Caco-2 (cell line): ENCODE results near the gene SIRPG. TPM values are rescaled to one million over a fixed set of nuclear protein-coding genes. Genes with fewer than 3 reads are reported as not detected.

Experiments
- BruUV-seq: library from RNA; stranded (reverse); fragments of 400-500 nt; replicated peaks from 2 replicates; lab custom pipeline; 2021; lab: Mats Ljungman, UMichigan
- CTCF ChIA-PET: fragments of 300-600 bp; sonication (Branson Sonifier 250); formaldehyde crosslinking; loops from one replicate; lab custom pipeline; 2022; ENCODE audit warnings: antibody characterized with exemption; lab: Charles Lee
- POLR2A ChIA-PET: fragments of 300-600 bp; sonication (Branson Sonifier 250); formaldehyde crosslinking; loops from one replicate; lab custom pipeline; 2022; ENCODE audit warnings: antibody characterized with exemption; lab: Charles Lee
- DNase-seq, 2 experiments: peaks; one replicate each; pipeline versions ENCODE4 v3.0.0 to v3.0.0-alpha.2; 2020 to 2022
- H3K27me3 ChIP-seq: replicated peaks from 2 replicates; pipeline ENCODE4 v1.6.0; 2011; ENCODE audit warnings: low read length; ENCODE audit not compliant: control insufficient read depth, insufficient read depth
- H3K36me3 ChIP-seq: 2 replicates; pipeline ENCODE4 v1.5.1; 2011; ENCODE audit warnings: low read length; ENCODE audit not compliant: control insufficient read depth, insufficient read depth
- H3K4me1 ChIP-seq: fragments of 250-450 bp; sonication (Bioruptor Pico); 2 replicates; pipeline ENCODE4 v1.5.1; 2020; ENCODE audit warnings: mild to moderate bottlenecking
- H3K4me3 ChIP-seq: 2 replicates; pipeline ENCODE4 v1.5.1; 2011; ENCODE audit warnings: low read depth, mild to moderate bottlenecking, control low read depth, low read length
- H3K9me3 ChIP-seq: fragments of 250-450 bp; sonication (Bioruptor Pico); 2 replicates; pipeline ENCODE4 v1.5.1; 2020; ENCODE audit warnings: mild to moderate bottlenecking, moderate library complexity
- H3K27ac Mint-ChIP-seq: one replicate; pipeline ENCODE4 v1.8.0; 2022; ENCODE audit warnings: mixed read lengths; ENCODE audit not compliant: unreplicated experiment
- H3K27me3 Mint-ChIP-seq: one replicate; pipeline ENCODE4 v1.8.0; 2022; ENCODE audit warnings: mixed read lengths; ENCODE audit not compliant: insufficient read depth, unreplicated experiment
- H3K36me3 Mint-ChIP-seq: one replicate; pipeline ENCODE4 v1.8.0; 2022; ENCODE audit warnings: mild to moderate bottlenecking, mixed read lengths; ENCODE audit not compliant: insufficient read depth, unreplicated experiment
- H3K4me1 Mint-ChIP-seq: one replicate; pipeline ENCODE4 v1.8.0; 2022; ENCODE audit warnings: low read depth, mixed read lengths; ENCODE audit not compliant: unreplicated experiment
- H3K4me3 Mint-ChIP-seq: one replicate; pipeline ENCODE4 v1.8.0; 2022; ENCODE audit warnings: mild to moderate bottlenecking, moderate library complexity, mixed read lengths; ENCODE audit not compliant: unreplicated experiment
- H3K9me3 Mint-ChIP-seq: one replicate; pipeline ENCODE4 v1.8.0; 2022; ENCODE audit warnings: mixed read lengths; ENCODE audit not compliant: unreplicated experiment
- intact Hi-C: fragments of 100-400 bp; cut with micrococcal nuclease; formaldehyde crosslinking; loops from one replicate; pipeline ENCODE4 v1.10.0; 2022; ENCODE audit not compliant: unreplicated experiment
- total RNA-seq: library from RNA; stranded (reverse); gene quantifications from 2 replicates; pipeline ENCODE4 v1.2.3, GENCODE V29; 2022
- TF ChIP-seq, protein P1 (sequence below), 2 experiments: fragments of 200-600 bp in 1 of 2; IDR thresholded peaks; 1 replicate in 1 of 2; 2 replicates in 1 of 2; pipeline versions ENCODE4 v1.5.1 to v1.8.0; 2011 to 2022; ENCODE audit warnings: antibody characterized with exemption in 1 of 2, control low read depth in 1 of 2, inconsistent platforms in 1 of 2, low read depth in 1 of 2, low read length in 1 of 2, mild to moderate bottlenecking in 1 of 2, moderate library complexity in 1 of 2; ENCODE audit not compliant: insufficient read depth in 1 of 2, severe bottlenecking in 1 of 2, unreplicated experiment in 1 of 2

The SIRPG gene
- total RNA-seq, 1 experiment from 2014 or later = not detected

DNA sequence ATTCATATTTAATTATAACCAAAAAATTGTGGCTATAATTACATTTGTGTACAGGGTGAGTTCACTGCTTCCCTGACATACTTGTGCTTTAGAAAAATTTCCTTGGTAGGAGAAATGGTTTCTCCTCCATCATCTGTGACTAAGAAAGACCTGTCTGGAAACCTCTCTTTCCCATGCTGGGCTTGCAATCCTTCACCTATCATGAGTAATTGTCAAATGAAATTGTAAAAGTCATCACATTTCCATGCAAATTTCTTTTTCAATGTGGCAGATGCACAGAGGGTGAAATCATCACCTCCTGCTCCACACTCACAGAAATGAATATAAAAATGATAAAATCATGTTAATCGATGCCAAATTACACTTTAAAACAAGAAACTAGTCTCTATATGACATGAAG lies 36.3 kb downstream of the SIRPG start:
- Mint-ChIP-seq H3K27me3 (peaks cover 4% of the 10 kb centered on the region), H3K4me3 (no peak overlapping the region), H3K27ac (no peak overlapping the region), H3K4me1 (no peaks in the 10 kb centered on the region), H3K9me3 (no peaks in the 10 kb centered on the region), H3K36me3 (no peaks in the 10 kb centered on the region)
- ChIA-PET POLR2A (no interaction called here), CTCF (no interaction called here)
- H3K27me3 ChIP-seq = no peaks in the 10 kb centered on the region
- TF ChIP-seq, protein P1, sequence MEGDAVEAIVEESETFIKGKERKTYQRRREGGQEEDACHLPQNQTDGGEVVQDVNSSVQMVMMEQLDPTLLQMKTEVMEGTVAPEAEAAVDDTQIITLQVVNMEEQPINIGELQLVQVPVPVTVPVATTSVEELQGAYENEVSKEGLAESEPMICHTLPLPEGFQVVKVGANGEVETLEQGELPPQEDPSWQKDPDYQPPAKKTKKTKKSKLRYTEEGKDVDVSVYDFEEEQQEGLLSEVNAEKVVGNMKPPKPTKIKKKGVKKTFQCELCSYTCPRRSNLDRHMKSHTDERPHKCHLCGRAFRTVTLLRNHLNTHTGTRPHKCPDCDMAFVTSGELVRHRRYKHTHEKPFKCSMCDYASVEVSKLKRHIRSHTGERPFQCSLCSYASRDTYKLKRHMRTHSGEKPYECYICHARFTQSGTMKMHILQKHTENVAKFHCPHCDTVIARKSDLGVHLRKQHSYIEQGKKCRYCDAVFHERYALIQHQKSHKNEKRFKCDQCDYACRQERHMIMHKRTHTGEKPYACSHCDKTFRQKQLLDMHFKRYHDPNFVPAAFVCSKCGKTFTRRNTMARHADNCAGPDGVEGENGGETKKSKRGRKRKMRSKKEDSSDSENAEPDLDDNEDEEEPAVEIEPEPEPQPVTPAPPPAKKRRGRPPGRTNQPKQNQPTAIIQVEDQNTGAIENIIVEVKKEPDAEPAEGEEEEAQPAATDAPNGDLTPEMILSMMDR (IDR thresholded peaks at IDR 0.05; ENCODE audit: insufficient read depth in 1 of 2, low read depth in 1 of 2, low read length in 1 of 2, severe bottlenecking in 1 of 2, unreplicated experiment in 1 of 2) = no peak
- H3K4me1 ChIP-seq = no peaks in the 10 kb centered on the region
- no TSS peak for BruUV-seq
- no peak overlapping the region for H3K4me3 ChIP-seq
- H3K9me3 ChIP-seq = no peaks in the 10 kb centered on the region; the same call in 1 of the 2 replicates
- H3K36me3 ChIP-seq = no peaks in the 10 kb centered on the region
- no peak for DNase-seq
- intact Hi-C loops = no loop called here

DNA sequence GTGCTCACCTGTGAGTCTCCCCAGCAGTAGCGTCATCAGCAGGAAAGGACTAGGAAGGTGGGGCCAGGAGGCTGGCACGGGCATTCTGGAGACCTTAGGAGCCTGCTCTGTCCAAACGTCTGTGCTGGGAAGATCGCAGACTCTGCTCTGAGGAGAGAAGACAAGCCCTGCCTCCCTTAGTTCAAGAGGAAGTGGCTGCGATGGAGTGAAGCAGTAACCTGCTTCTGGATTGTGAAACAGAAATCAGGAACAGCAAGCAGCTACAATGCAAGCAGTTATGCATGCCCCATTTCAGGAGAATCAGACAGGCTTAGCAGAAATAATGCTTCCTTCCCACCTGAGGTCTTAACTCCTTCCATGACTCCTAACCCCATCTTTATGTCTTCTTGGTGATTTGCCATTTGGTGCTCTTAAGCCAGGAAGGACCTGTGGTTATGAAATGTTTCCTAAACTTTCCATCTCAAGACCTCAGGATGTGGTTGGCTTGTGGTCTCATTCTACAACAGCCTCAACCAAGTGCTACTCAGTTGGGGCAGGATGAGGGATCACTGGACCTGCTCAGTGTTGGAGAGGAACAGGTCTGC lies 37.6 kb downstream of the SIRPG start, which contains the start of gene SIRPB1:
SIRPB1 (minus strand) TSS at position 149 of the 584 bp plus-strand sequence; CDS start at position 84, 65 bp downstream.
- Mint-ChIP-seq H3K27ac (no peak within 1 kb of the TSS), H3K9me3 (no peaks in the 10 kb centered on the region), H3K36me3 (no peaks in the 10 kb centered on the region), H3K4me1 (no peaks in the 10 kb centered on the region), H3K27me3 (no peaks in the 10 kb centered on the region), H3K4me3 (no peak within 1 kb of the TSS)
- no peaks in the 10 kb centered on the region for H3K36me3 ChIP-seq
- intact Hi-C loops = no loop called here
- no peaks in the 10 kb centered on the region; the same call in 1 of the 2 replicates for H3K9me3 ChIP-seq
- TF ChIP-seq, protein P1 (IDR thresholded peaks at IDR 0.05; ENCODE audit: insufficient read depth in 1 of 2, low read depth in 1 of 2, low read length in 1 of 2, severe bottlenecking in 1 of 2, unreplicated experiment in 1 of 2) = no peak
- DNase-seq = no peak
- no peaks in the 10 kb centered on the region for H3K4me1 ChIP-seq
- CTCF ChIA-PET = no interaction called here
- POLR2A ChIA-PET = no interaction called here
- BruUV-seq = no TSS peak
- no peaks in the 10 kb centered on the region for H3K27me3 ChIP-seq
- no peak within 1 kb of the TSS for H3K4me3 ChIP-seq

DNA sequence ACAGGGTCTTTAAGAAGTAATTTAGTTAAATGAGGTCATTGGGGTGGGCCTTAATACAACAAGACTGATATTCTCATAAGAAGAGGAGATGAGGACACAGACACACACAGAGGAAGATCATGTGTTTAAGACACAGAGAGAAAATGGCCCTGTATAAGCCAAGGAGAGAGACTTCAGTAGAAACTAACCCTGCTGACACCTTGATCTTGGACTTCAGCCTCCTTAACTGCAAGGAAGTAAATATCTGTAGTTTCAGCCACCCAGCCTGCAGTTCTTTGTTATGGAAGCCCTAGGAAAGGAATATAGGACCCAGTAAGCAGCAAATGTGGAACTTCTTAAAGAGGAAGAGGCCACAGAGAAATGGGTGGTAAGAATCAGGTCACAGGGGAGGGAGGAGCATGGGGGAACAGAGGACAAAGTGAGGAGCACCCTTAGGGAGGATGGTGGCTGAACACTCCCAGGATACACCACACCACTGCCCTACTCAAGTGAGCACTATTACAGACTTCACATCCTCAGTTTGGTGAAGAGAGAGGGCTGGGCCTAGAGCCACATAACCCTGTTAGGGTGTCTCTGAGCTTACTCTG lies 38.5 kb downstream of the SIRPG start:
- no peak for DNase-seq
- POLR2A ChIA-PET = no interaction called here
- CTCF ChIA-PET = no interaction called here
- TF ChIP-seq, protein P1 (IDR thresholded peaks at IDR 0.05; ENCODE audit: insufficient read depth in 1 of 2, low read depth in 1 of 2, low read length in 1 of 2, severe bottlenecking in 1 of 2, unreplicated experiment in 1 of 2) = no peak
- Mint-ChIP-seq H3K27ac (no peak overlapping the region), H3K36me3 (no peaks in the 10 kb centered on the region), H3K9me3 (no peaks in the 10 kb centered on the region), H3K4me3 (no peak overlapping the region), H3K27me3 (peaks cover 3% of the 10 kb centered on the region), H3K4me1 (no peaks in the 10 kb centered on the region)
- no peaks in the 10 kb centered on the region; the same call in 1 of the 2 replicates for H3K9me3 ChIP-seq
- no peaks in the 10 kb centered on the region for H3K36me3 ChIP-seq
- no peak overlapping the region for H3K4me3 ChIP-seq
- no peaks in the 10 kb centered on the region for H3K27me3 ChIP-seq
- H3K4me1 ChIP-seq = no peaks in the 10 kb centered on the region
- intact Hi-C loops = no loop called here
- BruUV-seq = no TSS peak
